GM12878 (cell line): ENCODE data around the gene TRIM54. TPM values are rescaled to one million over a fixed set of nuclear protein-coding genes. Genes with fewer than 3 reads are reported as not detected.

Experiments used
- ATAC-seq: fragments of 200-7000 bp; cut with Tn5 transposase; 3 replicates; pipeline ENCODE4 v1.9.1; 2020; ENCODE audit warnings: mild to moderate bottlenecking, moderate library complexity
- BruUV-seq: library from RNA; stranded (reverse); fragments of 400-500 nt; replicated peaks from 2 replicates; lab custom pipeline; 2021; lab: Mats Ljungman, UMichigan
- CTCF ChIA-PET: fragments of 300-600 bp; sonication (Branson Sonifier 250); formaldehyde crosslinking; extraction: SDS; loops from one replicate; lab custom pipeline; 2021; ENCODE audit warnings: inconsistent platforms; lab: Yijun Ruan, JAX
- POLR2A ChIA-PET: fragments of 350-600 bp; formaldehyde crosslinking; extraction: SDS; loops from one replicate; lab custom pipeline; 2021; ENCODE audit warnings: inconsistent platforms; lab: Charles Lee
- RAD21 ChIA-PET: fragments of 300-600 bp; sonication (Branson Sonifier 250); formaldehyde crosslinking; loops from one replicate; lab custom pipeline; 2023; ENCODE audit warnings: antibody characterized with exemption; ENCODE audit not compliant: unreplicated experiment; lab: Charles Lee
- SMC1A ChIA-PET: fragments of 300-600 bp; sonication (Branson Sonifier 250); formaldehyde crosslinking; loops from one replicate; lab custom pipeline; 2023; ENCODE audit not compliant: unreplicated experiment, uncharacterized antibody; lab: Charles Lee
- DNase-seq: peaks from one replicate; pipeline ENCODE4 v3.0.0-alpha.2; 2011; ENCODE audit warnings: low read depth, low spot score
- FAIRE-seq: peaks from 3 replicates; lab custom pipeline; 2011; peaks lifted over from hg19 to GRCh38; lab: Jason Lieb, UNC
- H2AFZ ChIP-seq: 2 replicates; pipeline ENCODE4 v1.6.0; 2011; ENCODE audit warnings: low read depth, low read length, control low read depth; ENCODE audit not compliant: control insufficient read depth
- H3K27ac ChIP-seq: 2 replicates; pipeline ENCODE4 v1.5.1; 2011; ENCODE audit warnings: control low read depth; ENCODE audit not compliant: control insufficient read depth, insufficient read depth
- H3K27me3 ChIP-seq, 2 experiments: replicated peaks in 1 of 2; 2 replicates each; pipeline versions ENCODE4 v1.6.0 to v1.6.1; 2011; ENCODE audit warnings: low read length in 1 of 2; ENCODE audit not compliant: control insufficient read depth in 2 of 2, insufficient read depth in 2 of 2
- H3K36me3 ChIP-seq, 2 experiments: 2 replicates each; pipeline ENCODE4 v1.5.1; 2011; ENCODE audit warnings: low read length in 1 of 2; ENCODE audit not compliant: control insufficient read depth in 2 of 2, insufficient read depth in 2 of 2
- H3K4me1 ChIP-seq: 2 replicates; pipeline ENCODE4 v1.6.1; 2011; ENCODE audit warnings: mild to moderate bottlenecking, low read length, moderate library complexity, mixed read lengths; ENCODE audit not compliant: control insufficient read depth, insufficient read depth
- H3K4me2 ChIP-seq: 2 replicates; pipeline ENCODE4 v1.6.0; 2011; ENCODE audit warnings: control low read depth; ENCODE audit not compliant: control insufficient read depth, insufficient read depth
- H3K4me3 ChIP-seq: fragments of 200-600 bp; sonication (generic); 2 replicates; pipeline ENCODE4 v1.5.1; 2016
- H3K79me2 ChIP-seq: 2 replicates; pipeline ENCODE4 v1.6.0; 2011; ENCODE audit warnings: low read length; ENCODE audit not compliant: control insufficient read depth, insufficient read depth
- H3K9ac ChIP-seq: 2 replicates; pipeline ENCODE4 v1.8.0; 2011; ENCODE audit warnings: low read length, control low read depth, mixed read lengths; ENCODE audit not compliant: control insufficient read depth, insufficient read depth
- H3K9me3 ChIP-seq: replicated peaks from 3 replicates; pipeline ENCODE4 v1.5.1; 2011; ENCODE audit warnings: mild to moderate bottlenecking, low read length; ENCODE audit not compliant: control insufficient read depth, insufficient read depth
- H4K20me1 ChIP-seq: 2 replicates; pipeline ENCODE4 v1.6.0; 2011; ENCODE audit not compliant: control insufficient read depth, insufficient read depth
- BHLHE40 ChIP-seq, 2 experiments: fragments of 450-650 bp in 1 of 2; IDR thresholded peaks; 2 replicates each; pipeline ENCODE4 v1.6.1; 2011 to 2017; ENCODE audit warnings: low read depth in 2 of 2, borderline replicate concordance in 1 of 2, improper control_type of control experiment in 1 of 2, low read length in 1 of 2, mild to moderate bottlenecking in 1 of 2
- CHD4 ChIP-seq: fragments of 200-600 bp; sonication (generic); IDR thresholded peaks from 2 replicates; pipeline ENCODE4 v1.6.1; 2016; ENCODE audit warnings: mild to moderate bottlenecking
- EP300 ChIP-seq, 2 experiments: fragments of 150-350 bp in 1 of 2; IDR thresholded peaks; 2 replicates each; pipeline ENCODE4 v1.6.1; 2011 to 2012; ENCODE audit warnings: low read depth in 2 of 2, low read length in 2 of 2, borderline replicate concordance in 1 of 2, improper control_type of control experiment in 1 of 2, inconsistent platforms in 1 of 2; ENCODE audit not compliant: control insufficient read depth in 1 of 2
- FOXM1 ChIP-seq: IDR thresholded peaks from 2 replicates; pipeline ENCODE4 v1.6.1; 2012; ENCODE audit warnings: low read depth, mild to moderate bottlenecking, inconsistent platforms, low read length, moderate library complexity
- IKZF2 ChIP-seq, 2 experiments: fragments of 450-650 bp; IDR thresholded peaks; 2 replicates each; pipeline ENCODE4 v1.6.1; 2017; ENCODE audit warnings: mild to moderate bottlenecking in 2 of 2, moderate library complexity in 2 of 2
- MTA2 ChIP-seq: fragments of 450-650 bp; IDR thresholded peaks from 2 replicates; pipeline ENCODE4 v1.6.1; 2016; ENCODE audit warnings: low read depth, mild to moderate bottlenecking, moderate library complexity
- MXI1 ChIP-seq: fragments of 150-350 bp; IDR thresholded peaks from 2 replicates; pipeline ENCODE4 v1.6.1; 2011; ENCODE audit warnings: low read depth, mild to moderate bottlenecking, inconsistent platforms, low read length, improper control_type of control experiment
- MYC ChIP-seq: IDR thresholded peaks from 2 replicates; pipeline ENCODE4 v1.6.1; 2011; ENCODE audit warnings: mild to moderate bottlenecking, low read length, moderate library complexity, inconsistent platforms; ENCODE audit not compliant: insufficient read depth, insufficient replicate concordance, insufficient read length, severe bottlenecking
- POLR2AphosphoS2 ChIP-seq: IDR thresholded peaks from 2 replicates; pipeline ENCODE4 v1.6.1; 2011; ENCODE audit warnings: low read depth, mild to moderate bottlenecking, low read length, improper control_type of control experiment, moderate library complexity
- POU2F2 ChIP-seq: IDR thresholded peaks from 3 replicates; pipeline ENCODE4 v1.6.1; 2011; ENCODE audit warnings: low read depth, mild to moderate bottlenecking, low read length, borderline replicate concordance
- RCOR1 ChIP-seq: conservative IDR thresholded peaks from 2 replicates; pipeline ENCODE4 v1.6.1; 2012; ENCODE audit warnings: low read depth, low read length, improper control_type of control experiment
- RELA ChIP-seq: fragments of 450-650 bp; IDR thresholded peaks from 2 replicates; pipeline ENCODE4 v1.8.0; 2014; ENCODE audit warnings: borderline replicate concordance; ENCODE audit not compliant: partially characterized antibody
- SIX5 ChIP-seq: IDR thresholded peaks from 2 replicates; pipeline ENCODE4 v1.6.1; 2011; ENCODE audit warnings: mild to moderate bottlenecking, low read depth, low read length, moderate library complexity; ENCODE audit not compliant: severe bottlenecking
- SMC3 ChIP-seq: IDR thresholded peaks from 2 replicates; pipeline ENCODE4 v1.6.1; 2011; ENCODE audit warnings: low read length, improper control_type of control experiment, borderline replicate concordance
- ZZZ3 ChIP-seq: IDR thresholded peaks from 2 replicates; pipeline ENCODE4 v1.6.1; 2011; ENCODE audit warnings: low read depth; ENCODE audit not compliant: control insufficient read depth, insufficient read length
- WGBS: methylation state at CpG from one replicate; pipeline ENCODE4 v1.1.6; 2016; ENCODE audit warnings: low lambda C conversion rate; ENCODE audit not compliant: insufficient replicate concordance, insufficient coverage; ENCODE audit errors: missing lambda C conversion rate; 5-methylcytosine and 5-hydroxymethylcytosine counted together
- in situ Hi-C: fragments of 300-500 bp; cut with MboI; formaldehyde crosslinking; loops from 9 replicates; pipeline ENCODE4 v1.14.3; 2018; ENCODE audit warnings: mixed read lengths
- intact Hi-C: fragments of 100-400 bp; cut with micrococcal nuclease; formaldehyde crosslinking; loops from one replicate; pipeline ENCODE4 v1.14.2; 2022; ENCODE audit not compliant: unreplicated experiment
- polyA plus RNA-seq, 11 experiments: library from polyadenylated mRNA; depleted of rRNA in 4 of 11; unstranded in 6 of 11; stranded (reverse) in 5 of 11; fragments of >200 nt; fragmentation: Nextera tagmentation in 4 of 11; fragmentation: Illumina TruSeq in 1 of 11; extraction: Ambion mirVana in 4 of 11; extraction: Trizol in 1 of 11; gene quantifications; 1 replicate in 1 of 11; 2 replicates in 10 of 11; pipeline versions ENCODE4 v1.2.1 to v1.2.3, GENCODE V29; 2011 to 2016; ENCODE audit warnings: inconsistent platforms in 2 of 11, missing spikeins in 2 of 11, low read depth in 1 of 11
- total RNA-seq, 4 experiments: library from RNA; depleted of rRNA in 3 of 4; stranded (reverse); fragments of >200 nt in 3 of 4; fragmentation: Illumina TruSeq in 1 of 4; extraction: Trizol in 1 of 4; gene quantifications; 2 replicates each; pipeline versions ENCODE4 v1.2.1 to v1.2.3, GENCODE V29; 2013 to 2021
- TF ChIP-seq, protein P1 (sequence below): IDR thresholded peaks from 2 replicates; pipeline ENCODE4 v1.6.1; 2012; ENCODE audit warnings: low read depth, low read length, improper control_type of control experiment
- TF ChIP-seq, protein P2 (sequence below): fragments of 450-650 bp; IDR thresholded peaks from 2 replicates; pipeline ENCODE4 v1.6.1; 2017; ENCODE audit warnings: mild to moderate bottlenecking
- TF ChIP-seq, protein P3 (sequence below): fragments of 450-650 bp; IDR thresholded peaks from 2 replicates; pipeline ENCODE4 v1.6.1; 2018; ENCODE audit warnings: mild to moderate bottlenecking, low read depth, moderate library complexity; ENCODE audit not compliant: partially characterized antibody

The TRIM54 gene
- total and polyA plus RNA-seq, 10 of the 15 experiments (the other 5 are each of a cell fraction or from before 2014, with no cell fraction given) = 0.03 to 0.08 TPM; not detected in 8

DNA sequence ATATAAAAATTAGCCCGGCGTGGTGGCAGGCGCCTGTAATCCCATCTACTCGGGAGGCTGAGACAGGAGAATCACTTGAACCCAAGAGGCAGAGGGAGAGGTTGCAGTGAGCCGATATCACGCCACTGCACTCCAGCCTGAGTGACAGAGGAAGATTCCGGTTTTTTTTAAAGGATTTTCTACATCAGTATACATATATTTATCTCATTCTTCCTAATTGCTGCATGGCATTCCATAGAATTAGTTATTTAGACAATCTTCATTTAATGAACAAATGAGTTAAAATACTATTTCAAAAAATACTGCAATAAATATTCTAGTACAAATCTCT, 72.3 kb downstream of the TRIM54 start:
- H3K36me3 ChIP-seq = no peaks in the 10 kb centered on the region; a peak in 1 of 4 replicates
- H3K4me3 ChIP-seq = no peak overlapping the region
- CTCF ChIA-PET = interaction anchor here (0.6 to 3.3 kb wide), 7 partner anchors 8 to 329 kb away, joined by 3 to 7 read pairs (median 5); no protein-coding TSS in a partner anchor
- peaks cover 72% of the 10 kb centered on the region for H3K79me2 ChIP-seq
- FAIRE-seq (no peak), DNase-seq (no peak), ATAC-seq (no peak)
- intact Hi-C loops = loop anchor here (10.0 kb wide), 1 partner anchor 140 kb away; the partner anchor contains the start of genes ATRAID, CAD and SLC5A6
- 98% methylated on average over 7 of the region's 7 CpGs for WGBS
- RAD21 ChIA-PET = interaction anchor here (0.7 kb wide), 2 partner anchors 74 to 76 kb away, joined by 3 to 4 read pairs; partner anchors contain the start of gene NRBP1
- H4K20me1 ChIP-seq = no peaks in the 10 kb centered on the region
- POLR2A ChIA-PET = interaction anchor here (0.8 to 1.3 kb wide), 4 partner anchors 10 to 17 kb away, joined by 3 to 4 read pairs (median 4); partner anchors contain the start of genes EIF2B4 and SNX17
- no peaks in the 10 kb centered on the region; the same call in 1 of the 2 replicates for H3K4me1 ChIP-seq
- peak overlapping the region; percentile 34; the same call in 1 of the 2 replicates for H3K4me2 ChIP-seq
- no peak overlapping the region for H3K9ac ChIP-seq
- in situ Hi-C loops = no loop called here
- no TSS peak for BruUV-seq
- no peaks in the 10 kb centered on the region for H3K27me3 ChIP-seq
- H2AFZ ChIP-seq = no peak overlapping the region
- SMC1A ChIA-PET = interaction anchor here (0.9 to 2.6 kb wide), 3 partner anchors 11 to 17 kb away, joined by 3 to 9 read pairs (median 3); partner anchors contain the start of gene EIF2B4
- no peaks in the 10 kb centered on the region for H3K9me3 ChIP-seq
- H3K27ac ChIP-seq = no peak overlapping the region
- TF ChIP-seq CHD4 (no peak), MYC (no peak), POLR2AphosphoS2 (no peak), BHLHE40 (IDR thresholded peaks at IDR 0.05; ENCODE audit: borderline replicate concordance in 1 of 2, low read depth in 2 of 2, low read length in 1 of 2) (no peak), ZZZ3 (no peak), POU2F2 (no peak), SIX5 (no peak), RCOR1 (no peak), SMC3 (no peak), EP300 (IDR thresholded peaks at IDR 0.05; ENCODE audit: borderline replicate concordance in 1 of 2, control insufficient read depth in 1 of 2, low read depth in 2 of 2, low read length in 2 of 2) (no peak), RELA (no peak), FOXM1 (no peak), IKZF2 (IDR thresholded peaks at IDR 0.05) (no peak), MXI1 (no peak), MTA2 (no peak)
- TF ChIP-seq, protein P1, sequence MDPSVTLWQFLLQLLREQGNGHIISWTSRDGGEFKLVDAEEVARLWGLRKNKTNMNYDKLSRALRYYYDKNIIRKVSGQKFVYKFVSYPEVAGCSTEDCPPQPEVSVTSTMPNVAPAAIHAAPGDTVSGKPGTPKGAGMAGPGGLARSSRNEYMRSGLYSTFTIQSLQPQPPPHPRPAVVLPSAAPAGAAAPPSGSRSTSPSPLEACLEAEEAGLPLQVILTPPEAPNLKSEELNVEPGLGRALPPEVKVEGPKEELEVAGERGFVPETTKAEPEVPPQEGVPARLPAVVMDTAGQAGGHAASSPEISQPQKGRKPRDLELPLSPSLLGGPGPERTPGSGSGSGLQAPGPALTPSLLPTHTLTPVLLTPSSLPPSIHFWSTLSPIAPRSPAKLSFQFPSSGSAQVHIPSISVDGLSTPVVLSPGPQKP = no peak
- TF ChIP-seq, protein P2, sequence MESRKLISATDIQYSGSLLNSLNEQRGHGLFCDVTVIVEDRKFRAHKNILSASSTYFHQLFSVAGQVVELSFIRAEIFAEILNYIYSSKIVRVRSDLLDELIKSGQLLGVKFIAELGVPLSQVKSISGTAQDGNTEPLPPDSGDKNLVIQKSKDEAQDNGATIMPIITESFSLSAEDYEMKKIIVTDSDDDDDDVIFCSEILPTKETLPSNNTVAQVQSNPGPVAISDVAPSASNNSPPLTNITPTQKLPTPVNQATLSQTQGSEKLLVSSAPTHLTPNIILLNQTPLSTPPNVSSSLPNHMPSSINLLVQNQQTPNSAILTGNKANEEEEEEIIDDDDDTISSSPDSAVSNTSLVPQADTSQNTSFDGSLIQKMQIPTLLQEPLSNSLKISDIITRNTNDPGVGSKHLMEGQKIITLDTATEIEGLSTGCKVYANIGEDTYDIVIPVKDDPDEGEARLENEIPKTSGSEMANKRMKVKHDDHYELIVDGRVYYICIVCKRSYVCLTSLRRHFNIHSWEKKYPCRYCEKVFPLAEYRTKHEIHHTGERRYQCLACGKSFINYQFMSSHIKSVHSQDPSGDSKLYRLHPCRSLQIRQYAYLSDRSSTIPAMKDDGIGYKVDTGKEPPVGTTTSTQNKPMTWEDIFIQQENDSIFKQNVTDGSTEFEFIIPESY = no peak
- TF ChIP-seq, protein P3, sequence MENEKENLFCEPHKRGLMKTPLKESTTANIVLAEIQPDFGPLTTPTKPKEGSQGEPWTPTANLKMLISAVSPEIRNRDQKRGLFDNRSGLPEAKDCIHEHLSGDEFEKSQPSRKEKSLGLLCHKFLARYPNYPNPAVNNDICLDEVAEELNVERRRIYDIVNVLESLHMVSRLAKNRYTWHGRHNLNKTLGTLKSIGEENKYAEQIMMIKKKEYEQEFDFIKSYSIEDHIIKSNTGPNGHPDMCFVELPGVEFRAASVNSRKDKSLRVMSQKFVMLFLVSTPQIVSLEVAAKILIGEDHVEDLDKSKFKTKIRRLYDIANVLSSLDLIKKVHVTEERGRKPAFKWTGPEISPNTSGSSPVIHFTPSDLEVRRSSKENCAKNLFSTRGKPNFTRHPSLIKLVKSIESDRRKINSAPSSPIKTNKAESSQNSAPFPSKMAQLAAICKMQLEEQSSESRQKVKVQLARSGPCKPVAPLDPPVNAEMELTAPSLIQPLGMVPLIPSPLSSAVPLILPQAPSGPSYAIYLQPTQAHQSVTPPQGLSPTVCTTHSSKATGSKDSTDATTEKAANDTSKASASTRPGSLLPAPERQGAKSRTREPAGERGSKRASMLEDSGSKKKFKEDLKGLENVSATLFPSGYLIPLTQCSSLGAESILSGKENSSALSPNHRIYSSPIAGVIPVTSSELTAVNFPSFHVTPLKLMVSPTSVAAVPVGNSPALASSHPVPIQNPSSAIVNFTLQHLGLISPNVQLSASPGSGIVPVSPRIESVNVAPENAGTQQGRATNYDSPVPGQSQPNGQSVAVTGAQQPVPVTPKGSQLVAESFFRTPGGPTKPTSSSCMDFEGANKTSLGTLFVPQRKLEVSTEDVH = no peak
